DND-41 (cell line): Measurements from ENCODE around the gene RAB37.

Source experiments
- EZH2 ChIP-seq: IDR thresholded peaks from 3 replicates; pipeline ENCODE4 v1.6.1; 2012; ENCODE audit warnings: borderline replicate concordance, low read depth, mild to moderate bottlenecking, moderate library complexity, low read length, inconsistent platforms; ENCODE audit not compliant: severe bottlenecking
- TF ChIP-seq, protein P1 (sequence below): IDR thresholded peaks from 2 replicates; pipeline ENCODE4 v1.5.1; 2012; ENCODE audit warnings: borderline replicate concordance, low read length, moderate library complexity, mild to moderate bottlenecking; ENCODE audit not compliant: poor library complexity, severe bottlenecking; ENCODE audit errors: extremely low read depth

- TF ChIP-seq, protein P1, sequence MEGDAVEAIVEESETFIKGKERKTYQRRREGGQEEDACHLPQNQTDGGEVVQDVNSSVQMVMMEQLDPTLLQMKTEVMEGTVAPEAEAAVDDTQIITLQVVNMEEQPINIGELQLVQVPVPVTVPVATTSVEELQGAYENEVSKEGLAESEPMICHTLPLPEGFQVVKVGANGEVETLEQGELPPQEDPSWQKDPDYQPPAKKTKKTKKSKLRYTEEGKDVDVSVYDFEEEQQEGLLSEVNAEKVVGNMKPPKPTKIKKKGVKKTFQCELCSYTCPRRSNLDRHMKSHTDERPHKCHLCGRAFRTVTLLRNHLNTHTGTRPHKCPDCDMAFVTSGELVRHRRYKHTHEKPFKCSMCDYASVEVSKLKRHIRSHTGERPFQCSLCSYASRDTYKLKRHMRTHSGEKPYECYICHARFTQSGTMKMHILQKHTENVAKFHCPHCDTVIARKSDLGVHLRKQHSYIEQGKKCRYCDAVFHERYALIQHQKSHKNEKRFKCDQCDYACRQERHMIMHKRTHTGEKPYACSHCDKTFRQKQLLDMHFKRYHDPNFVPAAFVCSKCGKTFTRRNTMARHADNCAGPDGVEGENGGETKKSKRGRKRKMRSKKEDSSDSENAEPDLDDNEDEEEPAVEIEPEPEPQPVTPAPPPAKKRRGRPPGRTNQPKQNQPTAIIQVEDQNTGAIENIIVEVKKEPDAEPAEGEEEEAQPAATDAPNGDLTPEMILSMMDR, result no peak
- no peak for TF ChIP-seq EZH2
Measured at GRCh38 chr17:74766413-74766812, 29.4 kb downstream of the RAB37 start.
